Endothelial cell of umbilical vein (primary cell): ENCODE measurements around the gene ARHGEF28.

ENCODE experiments used
- CTCF ChIP-seq, 2 donors: IDR thresholded peaks; 1 replicate in 1 of 2; 2 replicates in 1 of 2; pipeline ENCODE4 v1.5.1; 2011; ENCODE audit warnings: low read length in 2 of 2, mild to moderate bottlenecking in 2 of 2, moderate library complexity in 2 of 2, control low read depth in 1 of 2, inconsistent platforms in 1 of 2, low read depth in 1 of 2; ENCODE audit not compliant: insufficient read depth in 1 of 2; ENCODE audit errors: extremely low read depth in 1 of 2
- EZH2 ChIP-seq: IDR thresholded peaks from 2 replicates; pipeline ENCODE4 v1.6.1; 2012; ENCODE audit warnings: borderline replicate concordance, low read depth, mild to moderate bottlenecking, moderate library complexity, low read length, inconsistent platforms; ENCODE audit not compliant: severe bottlenecking
- FOS ChIP-seq: IDR thresholded peaks from 2 replicates; pipeline ENCODE4 v1.6.1; 2011; ENCODE audit warnings: mild to moderate bottlenecking, low read length, moderate library complexity, borderline replicate concordance; ENCODE audit not compliant: insufficient read depth
- GATA2 ChIP-seq: IDR thresholded peaks from 2 replicates; pipeline ENCODE4 v1.7.0; 2011; ENCODE audit warnings: low read depth, mild to moderate bottlenecking, moderate library complexity, mixed read lengths, low read length; ENCODE audit not compliant: insufficient read length, insufficient read depth
- MAX ChIP-seq: IDR thresholded peaks from 2 replicates; pipeline ENCODE4 v1.6.1; 2011; ENCODE audit not compliant: insufficient read depth, insufficient read length
- MYC ChIP-seq: IDR thresholded peaks from one replicate; pipeline ENCODE4 v1.6.1; 2011; ENCODE audit warnings: mild to moderate bottlenecking, low read depth, low read length
- POLR2A ChIP-seq: IDR thresholded peaks from 2 replicates; pipeline ENCODE4 v1.6.1; 2012; ENCODE audit warnings: low read depth, mild to moderate bottlenecking, control low read depth, low read length
- POLR2AphosphoS5 ChIP-seq: IDR thresholded peaks from 2 replicates; pipeline ENCODE4 v1.6.1; 2012; ENCODE audit warnings: low read depth, mild to moderate bottlenecking, control low read depth, low read length, moderate library complexity; ENCODE audit not compliant: insufficient read depth

GRCh38 chr5:73640861-73641320 lies 14.9 kb downstream of the ARHGEF28 start:
- TF ChIP-seq CTCF (IDR thresholded peaks at IDR 0.05; ENCODE audit: extremely low read depth in 1 of 2, insufficient read depth in 1 of 2, low read depth in 1 of 2, low read length in 2 of 2) (no peak), EZH2 (no peak), GATA2 (no peak), POLR2AphosphoS5 (no peak), POLR2A (no peak), MYC (no peak), MAX (no peak), FOS (no peak)
